ENCODE data around the gene ATP10A.

The ATP10A gene

GRCh38 chr15:25678500-25678855, 184.6 kb downstream of the ATP10A start:
- TF ChIP-seq CTCF (IDR thresholded peaks at IDR 0.05): no peak

GRCh38 chr15:25677719-25678499, 185.2 kb downstream of the ATP10A start:
- no peak for TF ChIP-seq CTCF (IDR thresholded peaks at IDR 0.05)

- TF ChIP-seq CTCF (IDR thresholded peaks at IDR 0.05): no peak
These were observed 187.1 kb downstream of the ATP10A start for GRCh38 chr15:25676070-25676469.

- no peak for TF ChIP-seq CTCF (IDR thresholded peaks at IDR 0.05)
These were observed 187.7 kb downstream of the ATP10A start for GRCh38 chr15:25675396-25675795.

- TF ChIP-seq CTCF (IDR thresholded peaks at IDR 0.05): no peak
These were observed 188.2 kb downstream of the ATP10A start for GRCh38 chr15:25674913-25675312.

GRCh38 chr15:25673972-25674371, 189.2 kb downstream of the ATP10A start:
- no peak for TF ChIP-seq CTCF (IDR thresholded peaks at IDR 0.05)

GRCh38 chr15:25673351-25673750, 189.8 kb downstream of the ATP10A start:
- no peak for TF ChIP-seq CTCF (IDR thresholded peaks at IDR 0.05)

- TF ChIP-seq CTCF (IDR thresholded peaks at IDR 0.05): no peak
These were observed 192.0 kb downstream of the ATP10A start for GRCh38 chr15:25671132-25671531.

Data from LNCAP (cell line).